ENCODE data around the gene DRAP1.

Gene DRAP1

DNA sequence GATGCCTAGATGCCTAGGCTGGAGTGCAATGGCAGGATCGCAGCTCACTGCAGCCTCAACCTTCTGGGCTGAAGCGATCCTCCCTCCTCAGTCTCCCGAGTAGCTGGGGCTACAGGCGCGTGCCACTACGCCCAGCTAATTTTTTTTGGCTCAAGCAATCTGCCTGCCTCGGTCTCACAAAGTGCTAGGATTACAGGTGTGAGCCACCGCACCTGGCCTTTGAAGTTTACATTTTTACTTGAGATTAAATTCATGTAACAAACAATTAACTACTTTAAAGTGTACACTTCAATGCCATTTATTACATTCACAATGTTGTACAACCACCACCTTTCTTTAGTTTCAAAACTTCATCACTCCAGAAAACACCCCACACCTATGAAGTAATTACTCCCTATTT is 15.5 kb upstream of the DRAP1 start:
- DNase-seq (ENCODE audit: low spot score) = no peak

DNA sequence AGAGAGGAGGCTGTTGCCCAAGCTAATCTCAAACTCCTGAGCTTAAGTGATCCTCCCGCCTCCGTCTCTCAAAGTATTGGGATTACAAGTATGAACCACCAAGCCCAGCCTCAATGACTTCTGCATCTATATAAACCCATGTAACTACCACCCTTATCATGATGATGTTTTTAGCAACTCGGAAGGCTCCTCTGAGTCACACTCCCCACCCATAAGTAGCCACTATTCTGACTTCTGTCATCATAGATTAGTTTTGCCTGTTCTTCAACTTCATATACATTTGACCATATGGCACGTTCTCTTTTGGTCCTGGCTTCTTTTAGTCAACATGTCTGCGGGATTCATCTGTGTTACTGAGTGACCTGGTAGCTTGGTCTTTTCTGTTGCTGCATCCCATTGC is 12.6 kb upstream of the DRAP1 start:
- no peak for DNase-seq (ENCODE audit: low spot score)

DNA sequence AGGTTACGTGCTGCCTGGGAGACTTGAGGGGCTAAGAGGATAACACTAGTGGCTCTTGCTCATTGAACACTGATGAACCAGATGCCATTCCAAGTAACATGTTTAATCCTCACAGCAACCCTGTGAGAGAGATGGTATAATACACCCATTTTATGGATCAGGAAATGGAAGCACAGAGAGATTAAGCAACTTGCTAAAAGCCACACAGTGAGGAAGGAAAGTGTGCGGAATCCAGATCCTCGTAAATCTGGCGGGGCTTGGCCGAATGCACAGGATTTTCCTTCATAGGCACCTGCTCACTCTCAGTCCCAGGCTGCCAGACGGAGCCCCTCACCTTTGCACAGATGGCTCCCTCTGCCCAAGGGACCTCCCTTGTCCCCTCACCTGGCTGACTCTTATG is 11.3 kb upstream of the DRAP1 start:
- no peak for DNase-seq (ENCODE audit: low spot score)

DNA sequence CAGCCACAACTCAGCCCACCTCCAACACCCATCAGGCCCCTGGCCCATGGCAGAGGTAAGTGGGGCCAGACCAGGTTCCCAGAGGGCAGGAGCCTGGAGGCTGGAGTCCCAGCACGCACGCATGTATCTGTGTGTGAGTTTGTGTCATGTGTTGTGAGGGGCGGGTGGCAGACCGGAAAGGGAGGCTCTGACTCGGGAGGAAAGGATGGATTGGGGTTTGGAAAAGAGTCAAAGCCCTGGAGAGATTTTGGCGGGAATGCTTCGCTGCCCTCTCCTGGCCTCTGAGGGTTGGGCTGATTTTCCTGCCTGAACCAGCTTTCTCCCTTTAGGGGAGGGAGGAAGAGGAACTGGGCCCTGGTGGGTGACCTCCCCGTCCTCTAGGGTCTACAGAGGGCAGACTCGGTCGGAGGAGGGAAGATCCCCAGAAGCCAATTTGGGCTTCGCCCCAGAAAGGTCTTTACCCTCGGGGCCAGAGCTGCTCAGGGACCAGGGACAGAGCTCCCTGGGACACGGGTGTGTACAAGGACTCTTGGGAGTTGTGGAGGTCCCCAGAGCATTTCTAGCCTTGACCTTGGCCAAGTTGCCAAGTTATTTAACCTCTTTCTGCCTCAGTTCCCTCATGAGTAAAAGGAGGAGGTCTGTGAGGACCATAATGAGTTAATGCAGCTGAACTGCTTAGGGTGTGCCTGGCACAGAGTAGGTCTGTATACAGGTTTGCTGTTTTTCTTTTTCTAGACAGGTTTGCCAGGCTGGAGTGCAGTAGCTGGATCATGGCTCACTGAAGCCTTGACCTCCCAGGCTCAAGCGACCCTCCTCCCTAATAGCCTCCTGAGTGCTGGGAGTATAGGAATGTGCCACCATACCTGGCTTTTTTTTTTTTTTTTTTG is 7.3 kb upstream of the DRAP1 start:
- peak; percentile 84 for DNase-seq (ENCODE audit: low spot score)

DNA sequence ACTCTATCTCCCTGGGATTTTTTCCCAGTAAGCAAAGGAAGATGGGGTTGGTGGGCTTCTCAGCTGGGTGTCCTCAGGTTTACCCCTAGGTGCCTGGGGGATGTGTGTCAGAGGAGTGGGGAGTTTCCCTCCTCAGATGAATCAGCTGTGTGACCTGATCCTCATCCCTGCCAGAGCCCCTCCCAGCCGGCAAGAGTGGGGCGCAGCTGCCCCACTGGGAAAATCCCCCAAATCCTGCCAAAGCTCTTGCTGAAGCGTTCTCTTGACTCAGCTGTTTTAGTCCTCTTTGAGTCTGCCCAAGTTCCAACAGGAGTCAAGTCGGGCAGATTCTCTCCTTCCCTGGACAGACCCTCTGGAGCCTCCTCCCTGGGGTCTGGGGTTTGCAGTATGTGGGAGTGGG is 6.4 kb upstream of the DRAP1 start:
- peak; percentile 54 for DNase-seq (ENCODE audit: low spot score)

DNA sequence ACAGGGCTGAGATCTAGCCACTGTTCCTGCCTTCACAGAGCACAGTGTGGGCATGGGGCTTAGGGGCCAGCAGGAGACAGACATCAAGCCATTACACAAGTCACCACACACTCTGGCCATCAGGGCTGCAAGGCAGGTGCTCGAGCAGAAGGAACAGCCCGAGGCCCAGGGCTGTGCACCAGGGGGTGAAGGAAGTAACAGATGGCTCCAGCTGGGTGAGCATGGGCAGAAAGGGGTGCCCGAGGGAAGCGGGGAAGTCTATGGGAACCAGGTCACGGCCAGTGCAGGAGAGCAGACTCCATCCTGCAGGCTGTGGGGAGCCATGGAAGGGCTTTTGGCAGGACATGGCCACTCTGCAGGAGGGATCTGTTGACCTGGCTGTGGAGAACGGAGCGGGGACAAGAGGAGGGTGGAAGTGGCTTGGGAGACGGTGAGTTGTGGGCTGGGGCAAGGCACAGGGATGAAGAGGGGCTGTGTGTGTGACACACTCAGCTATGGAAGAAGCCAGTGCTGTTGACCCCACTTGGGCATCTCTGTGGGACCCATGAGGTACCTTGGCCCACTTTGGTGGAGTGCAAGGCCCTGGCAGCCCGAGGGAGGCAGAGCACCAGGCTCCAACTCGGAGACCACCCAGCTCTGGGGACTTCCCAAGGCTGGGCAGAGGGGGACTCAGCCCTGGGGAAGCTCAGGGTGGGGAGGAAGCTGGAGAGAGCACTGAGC is 4.0 kb upstream of the DRAP1 start:
- peak; percentile 20 for DNase-seq (ENCODE audit: low spot score)

DNA sequence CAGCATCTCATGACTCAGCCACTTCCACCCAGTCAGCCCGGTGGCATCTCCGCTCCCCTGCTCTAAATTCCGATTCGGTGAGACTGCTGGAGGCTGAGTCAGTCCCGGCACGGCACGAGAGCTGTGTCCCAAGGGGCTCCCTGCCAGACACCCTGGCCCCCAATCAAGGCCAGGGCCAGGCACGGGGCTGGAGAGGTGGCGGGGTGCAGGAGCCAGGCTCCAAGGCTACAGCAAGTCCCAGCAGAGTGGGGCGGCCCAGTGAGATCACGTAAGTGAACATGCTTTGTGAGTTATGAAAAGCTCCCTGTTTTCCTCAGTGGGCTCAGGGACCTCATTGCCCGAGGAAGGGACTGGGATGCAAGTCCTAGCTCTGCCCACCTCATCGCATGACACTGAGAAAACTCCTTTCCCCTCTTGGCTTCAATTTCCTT is 3.4 kb upstream of the DRAP1 start:
- peak; percentile 94 for DNase-seq (ENCODE audit: low spot score)

DNA sequence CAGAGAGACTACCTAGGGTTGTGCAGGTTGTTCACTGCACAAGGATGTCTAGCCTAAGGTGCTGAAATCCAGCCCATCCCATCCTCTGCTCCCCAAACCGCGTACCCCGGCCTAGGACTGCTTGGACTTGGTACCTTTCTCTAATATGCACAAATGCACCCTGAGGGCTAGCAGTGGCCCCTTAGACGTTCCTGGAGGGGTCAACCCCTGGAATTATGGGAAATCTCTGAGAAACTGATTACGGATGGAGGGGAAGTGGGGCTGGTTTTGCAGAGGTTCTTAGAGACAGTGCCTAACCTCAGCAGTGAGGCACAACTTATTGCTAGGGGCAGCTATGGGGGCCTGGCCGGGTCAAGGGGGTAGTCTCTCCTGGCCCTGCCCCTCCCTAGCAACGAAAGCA is 2.8 kb upstream of the DRAP1 start:
- DNase-seq (ENCODE audit: low spot score) = no peak

DNA sequence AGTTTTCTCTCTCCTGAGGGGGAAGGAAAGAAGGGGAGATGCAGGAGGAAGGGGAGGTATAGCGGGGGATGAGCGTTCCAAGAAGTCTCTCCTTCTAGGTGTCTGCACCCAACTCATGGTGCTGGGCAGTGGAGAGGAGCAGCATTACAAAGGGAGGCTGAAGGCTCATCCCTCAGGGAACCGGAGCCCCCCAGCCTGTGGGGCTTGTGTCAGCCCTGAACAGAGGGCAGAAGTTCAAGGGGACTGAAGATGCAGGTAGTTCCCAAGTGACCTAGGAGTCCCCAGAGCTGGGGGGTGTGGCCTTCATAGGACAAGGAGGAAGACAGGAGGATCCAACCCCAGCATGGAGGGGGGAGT is 2.2 kb upstream of the DRAP1 start:
- no peak for DNase-seq (ENCODE audit: low spot score)

DNA sequence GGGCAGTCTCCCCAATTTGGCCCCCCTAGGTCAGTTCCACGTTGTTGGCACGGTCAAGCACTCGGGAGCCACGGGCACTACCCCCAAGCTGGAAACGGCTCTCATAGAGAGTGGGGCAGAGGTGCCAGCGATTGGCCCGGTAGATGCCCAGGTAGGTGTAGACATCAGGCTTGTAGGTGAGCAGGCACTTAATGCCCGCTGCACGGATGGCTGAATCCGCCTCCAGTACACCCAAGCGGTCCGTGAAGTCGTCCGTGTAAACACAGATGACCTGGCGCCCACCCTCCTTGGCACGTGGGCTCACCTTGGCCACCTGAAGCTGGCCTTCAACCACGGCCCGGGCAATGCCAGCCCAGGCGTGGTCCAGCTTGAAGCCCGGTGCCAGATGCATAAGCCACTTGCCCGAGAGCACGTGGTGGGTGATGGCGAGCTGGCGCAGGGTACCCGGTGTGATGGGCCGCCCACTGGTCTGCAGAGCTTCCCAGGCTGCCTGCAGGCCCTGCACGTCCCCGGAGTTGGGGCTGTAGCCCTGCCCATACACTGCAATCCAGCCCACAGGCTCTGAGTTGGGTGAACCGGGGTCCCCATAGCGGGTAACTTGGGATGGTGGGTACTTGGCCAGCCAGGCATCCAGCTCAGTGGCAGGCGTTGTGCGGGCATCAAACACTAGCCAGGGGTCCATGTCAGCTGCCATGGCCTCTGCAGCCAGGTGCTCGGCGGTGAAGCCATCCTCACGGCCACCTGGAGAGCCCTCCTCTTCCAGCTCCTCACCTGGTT is 1.6 kb upstream of the DRAP1 start:
- no peak for DNase-seq (ENCODE audit: low spot score)

DNA sequence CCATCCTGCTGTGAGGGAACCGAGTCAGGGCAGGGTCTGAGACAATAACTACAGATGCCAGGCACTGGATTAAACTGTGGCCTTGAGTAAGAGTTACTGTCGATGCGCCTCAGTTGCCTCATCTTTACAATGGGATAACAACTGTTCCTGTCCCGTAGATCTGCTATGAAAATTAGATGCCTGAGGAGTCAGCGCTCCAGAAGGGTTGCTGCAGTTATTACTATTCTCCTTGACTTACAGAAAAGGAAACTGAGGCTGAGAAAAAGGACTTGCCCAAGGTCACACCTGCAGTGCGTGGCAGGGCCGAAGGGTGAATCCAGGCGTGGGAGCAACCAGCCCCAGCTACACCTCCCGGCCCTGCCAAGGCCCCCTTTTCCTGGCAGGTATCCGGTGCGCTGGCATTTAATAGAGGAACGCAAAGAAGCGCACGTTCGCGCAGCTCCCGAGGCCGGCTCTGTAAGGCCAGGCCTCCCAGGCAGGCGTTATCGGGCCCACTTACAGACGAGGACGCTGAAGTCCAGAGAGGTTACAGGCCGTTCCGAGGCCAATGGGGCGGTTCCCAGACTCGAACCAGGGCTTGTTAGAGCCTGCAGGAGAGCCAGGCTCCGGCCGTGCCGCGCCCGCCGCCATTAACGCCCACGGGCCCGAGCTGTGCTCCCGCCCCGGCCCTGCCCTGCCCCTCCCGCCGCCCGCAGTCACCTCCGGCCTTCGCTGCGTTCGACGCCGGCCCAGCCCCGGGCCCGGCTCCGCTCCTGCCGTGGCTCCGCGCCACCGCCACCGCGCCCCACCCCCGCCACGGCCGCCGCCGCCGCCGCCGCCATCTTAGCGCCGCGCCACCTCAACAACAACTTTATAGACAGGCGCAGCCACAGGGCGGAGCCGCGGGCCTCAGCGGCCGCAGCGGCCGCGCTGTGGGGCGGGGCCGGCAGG is 750 bp upstream of the DRAP1 start, which contains the start of gene C11orf68:
Gene C11orf68, minus strand, starts transcription at position 852 of the 930 bp plus-strand sequence. Its CDS starts 31 bp downstream, at position 821.
- no peak for DNase-seq (ENCODE audit: low spot score)

DNA sequence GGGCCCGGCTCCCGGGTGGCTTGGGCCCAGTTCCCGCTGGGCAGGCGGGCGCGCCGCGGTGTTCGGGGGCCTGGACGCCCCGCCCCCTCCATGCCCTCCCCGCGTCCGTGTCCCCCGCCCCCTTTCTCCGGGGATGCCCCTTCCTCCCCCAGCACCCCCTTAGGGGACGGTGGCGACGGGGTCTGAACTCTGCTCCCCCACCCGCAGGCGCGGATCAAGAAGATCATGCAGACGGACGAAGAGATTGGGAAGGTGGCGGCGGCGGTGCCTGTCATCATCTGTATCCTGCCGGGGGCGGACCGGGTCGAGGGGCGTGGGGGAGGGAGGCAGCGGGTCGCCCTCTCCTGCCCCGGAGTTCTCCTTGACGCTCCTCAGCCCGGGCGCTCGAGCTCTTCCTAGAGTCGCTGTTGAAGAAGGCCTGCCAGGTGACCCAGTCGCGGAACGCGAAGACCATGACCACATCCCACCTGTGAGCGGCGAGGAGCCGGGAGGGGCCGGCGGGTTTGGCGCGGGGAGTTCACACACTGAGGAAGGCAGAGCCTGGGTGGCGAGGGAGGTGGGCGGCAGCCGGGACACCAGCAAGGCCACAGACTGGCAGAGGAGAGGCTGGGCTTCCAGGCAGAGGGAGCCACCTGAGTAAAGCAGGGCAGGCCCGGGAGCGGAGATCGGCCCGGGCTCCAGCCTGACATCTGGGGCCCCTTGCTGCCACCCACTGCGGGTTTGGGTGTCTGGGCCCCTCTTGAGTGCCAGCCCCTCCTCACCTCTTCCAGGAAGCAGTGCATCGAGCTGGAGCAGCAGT is 546 bp downstream of the DRAP1 start:
- peak; percentile 84 for DNase-seq (ENCODE audit: low spot score)

DNA sequence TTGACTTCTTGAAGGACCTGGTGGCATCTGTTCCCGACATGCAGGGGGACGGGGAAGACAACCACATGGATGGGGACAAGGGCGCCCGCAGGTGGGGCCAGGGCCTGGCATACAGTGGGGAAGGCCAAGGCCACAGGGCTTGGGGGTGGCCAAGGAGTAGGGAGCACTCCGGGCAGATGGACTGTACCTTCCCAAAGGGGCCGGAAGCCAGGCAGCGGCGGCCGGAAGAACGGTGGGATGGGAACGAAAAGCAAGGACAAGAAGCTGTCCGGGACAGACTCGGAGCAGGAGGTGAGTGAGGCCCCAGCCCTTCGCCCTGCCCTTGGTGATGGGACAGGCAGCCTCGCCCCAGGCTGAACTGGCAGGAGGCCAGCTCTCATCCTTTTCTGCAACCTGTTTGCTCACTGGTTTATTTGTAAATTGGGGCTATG is 1.2 kb downstream of the DRAP1 start:
- DNase-seq (ENCODE audit: low spot score) = peak; percentile 19

DNA sequence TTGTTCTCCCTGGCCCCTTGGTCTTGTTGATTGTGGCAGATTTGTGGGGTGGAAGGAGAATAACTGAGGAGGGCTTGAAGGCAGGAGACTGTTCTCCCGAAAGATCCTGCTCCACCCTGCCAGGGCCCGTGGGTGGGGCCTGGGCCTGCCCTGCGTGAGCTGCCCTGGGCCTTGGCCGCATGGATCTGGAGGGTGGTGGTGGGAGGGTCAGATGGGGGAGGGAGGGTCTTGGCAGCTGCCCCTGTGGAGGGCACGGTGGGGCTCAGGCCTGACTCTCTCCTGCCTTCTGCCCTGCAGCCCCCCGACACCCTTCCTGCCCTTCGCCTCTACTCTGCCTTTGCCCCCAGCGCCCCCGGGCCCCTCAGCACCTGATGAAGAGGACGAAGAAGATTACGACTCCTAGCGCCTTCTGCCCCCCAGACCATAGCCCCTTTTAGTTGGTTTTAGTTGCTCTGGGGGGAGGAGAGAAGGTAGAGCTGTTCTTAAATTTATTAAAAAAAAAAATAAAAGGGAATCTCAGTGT is 1.9 kb downstream of the DRAP1 start:
- DNase-seq (ENCODE audit: low spot score) = peak; percentile 34

DNA sequence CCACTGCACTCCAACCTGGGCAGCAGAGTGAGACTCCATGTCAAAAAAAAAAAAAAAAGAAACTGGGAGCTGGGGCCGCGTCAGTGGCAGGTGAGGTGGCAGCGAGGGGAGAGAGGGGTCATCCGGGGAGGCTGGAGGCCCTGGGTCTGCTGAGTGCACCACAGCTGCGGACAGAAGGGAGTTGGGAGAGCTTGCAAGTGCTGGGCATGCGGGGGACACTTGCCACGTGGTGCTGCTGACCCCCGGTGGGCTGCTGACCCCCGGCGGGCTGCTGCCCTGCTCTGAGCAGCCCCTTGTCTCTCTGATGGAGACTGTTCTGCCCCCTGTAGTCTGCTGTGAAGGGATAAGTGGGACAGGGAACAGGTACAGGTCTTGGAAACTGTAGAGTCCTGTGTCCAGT is 2.6 kb downstream of the DRAP1 start:
- no peak for DNase-seq (ENCODE audit: low spot score)

DNA sequence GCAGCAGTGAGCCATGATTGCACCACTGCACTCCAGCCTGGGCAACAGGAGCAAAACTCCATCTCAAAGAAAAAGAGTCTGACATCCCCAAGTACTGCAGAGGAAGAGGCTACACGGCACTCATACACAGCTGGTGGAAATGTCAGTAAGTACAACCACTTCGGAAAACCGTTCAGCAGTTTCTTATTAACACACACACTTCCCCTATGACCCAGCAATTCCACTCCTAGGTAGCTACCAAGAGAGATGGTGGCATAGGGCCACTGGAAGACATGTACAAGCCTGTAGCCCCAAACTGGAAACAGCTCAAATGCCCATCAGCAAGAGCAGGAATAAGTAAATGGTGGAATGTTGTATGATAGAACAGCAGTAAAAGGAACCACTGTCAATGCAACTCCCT is 3.3 kb downstream of the DRAP1 start:
- DNase-seq (ENCODE audit: low spot score) = no peak

DNA sequence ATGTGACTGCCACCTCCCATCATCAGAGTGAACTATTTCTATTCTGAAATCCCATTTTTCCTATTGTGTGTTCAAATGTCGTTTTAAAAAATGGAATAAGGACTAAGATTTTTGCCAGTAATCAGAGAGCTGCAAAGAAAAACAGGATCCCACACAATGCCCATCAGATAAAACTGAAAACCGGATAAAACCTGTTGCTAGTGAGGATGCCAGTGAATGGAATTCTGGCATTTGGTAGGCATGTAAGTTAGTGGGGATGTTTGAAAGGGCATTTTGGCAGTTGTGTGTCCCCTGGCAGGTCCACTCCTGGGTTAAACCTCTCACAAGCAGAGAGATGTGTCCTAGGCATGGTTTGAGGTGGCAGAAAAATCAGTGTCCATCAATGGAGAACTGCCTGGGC is 6.2 kb downstream of the DRAP1 start:
- no peak for DNase-seq (ENCODE audit: low spot score)

DNA sequence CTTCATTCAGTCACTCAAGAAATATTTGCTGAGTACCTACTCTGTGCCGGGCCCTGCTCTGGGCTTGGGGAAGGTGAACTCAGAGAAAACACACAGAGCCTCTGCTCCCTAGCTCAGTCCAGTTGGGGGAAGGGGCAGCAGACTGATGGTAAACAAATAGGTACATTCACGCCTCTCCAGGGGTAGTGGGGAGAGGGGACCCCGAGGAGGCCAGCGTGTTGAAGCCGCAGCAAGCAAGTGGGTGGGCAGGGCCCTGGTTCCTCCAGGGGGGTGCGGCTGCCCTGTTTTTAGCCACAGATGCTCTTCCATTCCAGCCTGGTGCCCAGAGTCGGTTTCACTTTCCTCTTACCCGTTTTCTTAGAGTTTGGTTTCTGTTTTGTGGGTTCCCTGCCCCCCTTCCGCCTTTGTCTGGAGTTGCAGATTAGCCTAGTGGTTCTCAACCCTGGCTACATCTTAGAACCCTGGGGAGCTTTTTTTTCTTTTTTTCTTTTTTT is 8.7 kb downstream of the DRAP1 start:
- no peak for DNase-seq (ENCODE audit: low spot score)

DNA sequence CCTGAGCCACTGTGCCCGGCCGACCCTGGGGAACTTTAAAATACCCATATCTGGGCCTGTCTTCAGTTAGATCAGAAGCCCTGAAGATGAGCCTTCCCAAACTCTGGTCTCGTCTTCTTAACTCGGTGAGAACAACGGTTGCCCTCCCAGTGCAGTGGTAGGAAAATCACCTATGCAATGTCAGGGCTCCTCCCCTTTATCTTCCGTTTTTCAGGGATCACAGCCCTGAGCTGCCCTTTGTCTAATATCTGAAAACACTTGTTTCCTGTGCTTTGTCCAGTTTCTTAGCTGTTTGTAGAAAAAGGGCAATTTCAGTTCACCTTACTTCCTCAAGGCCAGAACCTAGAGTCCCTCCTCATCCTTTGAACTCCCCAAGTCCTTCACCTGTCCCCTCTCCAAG is 9.4 kb downstream of the DRAP1 start:
- DNase-seq (ENCODE audit: low spot score) = no peak
